HG02763 (cell line): ENCODE measurements around the gene CREBBP.
A peak's percentile ranks its signal among the peaks of the same experiment; 100 is the strongest.
"Not testable (repeated sequence)": the region's sequence is repeated elsewhere in the genome, so short reads cannot be mapped to it uniquely, and the experiment has no call there.

Experiments used
- ATAC-seq: cut with Tn5 transposase; IDR thresholded peaks from one replicate; pipeline ENCODE4 v1.9.1; 2021; ENCODE audit warnings: mild to moderate bottlenecking, moderate library complexity; ENCODE audit not compliant: unreplicated experiment

The CREBBP gene

GRCh38 chr16:3722508-3722907 is 158.0 kb downstream of the CREBBP start:
- ATAC-seq: no peak

GRCh38 chr16:3720418-3720817 is 160.1 kb downstream of the CREBBP start:
- ATAC-seq: no peak

- no peak for ATAC-seq
Measured at GRCh38 chr16:3718628-3719027, 161.9 kb downstream of the CREBBP start.

GRCh38 chr16:3718019-3718391 is 162.5 kb downstream of the CREBBP start:
- ATAC-seq: no peak

- peak; percentile 88 for ATAC-seq
Measured at GRCh38 chr16:3717235-3718018, 163.1 kb downstream of the CREBBP start, which contains the start of gene TRAP1. TRAP1 (minus strand) TSS chr16:3717524; CDS start chr16:3717508, 16 bp downstream.

GRCh38 chr16:3716831-3717234 is 163.7 kb downstream of the CREBBP start:
- ATAC-seq: peak; percentile 16

GRCh38 chr16:3715430-3715829 is 165.1 kb downstream of the CREBBP start:
- ATAC-seq: no peak

GRCh38 chr16:3714378-3714777 is 166.1 kb downstream of the CREBBP start:
- ATAC-seq: not testable (repeated sequence)

GRCh38 chr16:3713587-3714242 is 166.8 kb downstream of the CREBBP start:
- no peak for ATAC-seq

GRCh38 chr16:3712861-3713372 is 167.6 kb downstream of the CREBBP start:
- no peak for ATAC-seq

GRCh38 chr16:3706253-3707012 is 174.1 kb downstream of the CREBBP start:
- ATAC-seq: no peak

- no peak for ATAC-seq
Measured at GRCh38 chr16:3702082-3702481, 178.4 kb downstream of the CREBBP start.

GRCh38 chr16:3701531-3701930 is 179.0 kb downstream of the CREBBP start:
- ATAC-seq: no peak

GRCh38 chr16:3698941-3699340 is 181.6 kb downstream of the CREBBP start:
- no peak for ATAC-seq

- no peak for ATAC-seq
Measured at GRCh38 chr16:3696425-3697218, 183.9 kb downstream of the CREBBP start.

GRCh38 chr16:3695610-3696369 is 184.7 kb downstream of the CREBBP start:
- no peak for ATAC-seq

GRCh38 chr16:3694051-3694450 is 186.5 kb downstream of the CREBBP start:
- ATAC-seq: no peak

GRCh38 chr16:3691761-3692160 is 188.8 kb downstream of the CREBBP start:
- ATAC-seq: no peak

GRCh38 chr16:3690980-3691720 is 189.4 kb downstream of the CREBBP start:
- no peak for ATAC-seq
